T47D (cell line): Measurements from ENCODE around the gene KLK14.
A peak's percentile ranks its signal among the peaks of the same experiment; 100 is the strongest.

Source experiments
- DNase-seq, 2 experiments: peaks; one replicate each; pipeline versions ENCODE4 v3.0.0 to v3.0.0-alpha.2; 2011 to 2012; ENCODE audit warnings: low read depth in 1 of 2, low spot score in 1 of 2
- JUND ChIP-seq: IDR thresholded peaks from 2 replicates; pipeline ENCODE4 v1.6.1; 2012; ENCODE audit warnings: low read depth
- in situ Hi-C: cut with HindIII; loops from 2 replicates; pipeline ENCODE4 v1.10.0; 2016; ENCODE audit warnings: low sequenced_read_pairs, low pct_unique_long_range_greater_than_20kb

KLK14 gene

DNA sequence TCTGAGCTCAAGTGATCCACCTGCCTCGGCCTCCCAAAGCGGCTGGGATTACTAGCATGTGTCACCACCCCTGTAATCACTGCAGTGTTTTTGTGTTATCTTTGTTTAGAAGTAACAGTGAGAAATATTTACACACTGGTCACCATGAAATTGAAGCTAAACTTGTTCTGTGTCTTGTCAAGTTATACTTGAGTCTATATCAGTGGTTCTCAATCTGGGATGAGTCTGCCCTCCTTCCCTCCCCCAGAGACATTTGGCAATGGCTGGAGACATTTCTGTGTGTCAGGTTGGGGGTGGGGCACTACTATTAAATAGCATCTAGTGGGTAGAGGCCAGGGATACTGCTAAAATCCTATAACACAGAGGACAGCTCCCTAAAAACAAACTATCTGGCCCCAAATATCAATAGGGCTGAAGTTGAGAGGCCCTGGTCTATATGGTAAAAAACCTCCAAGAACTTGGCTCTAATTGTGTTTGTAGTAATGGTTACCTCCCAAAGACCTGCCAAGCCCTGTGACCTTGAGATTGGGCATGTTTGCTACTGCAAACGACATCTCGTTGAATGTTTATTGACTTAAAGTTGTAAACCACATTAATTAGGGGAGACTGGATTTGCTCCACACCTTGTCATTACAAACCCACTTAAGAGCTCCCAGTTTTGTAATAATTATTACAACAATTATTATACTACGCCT is 18.6 kb upstream of the KLK14 start:
- no peak for TF ChIP-seq JUND
- in situ Hi-C loops = no loop called here

DNA sequence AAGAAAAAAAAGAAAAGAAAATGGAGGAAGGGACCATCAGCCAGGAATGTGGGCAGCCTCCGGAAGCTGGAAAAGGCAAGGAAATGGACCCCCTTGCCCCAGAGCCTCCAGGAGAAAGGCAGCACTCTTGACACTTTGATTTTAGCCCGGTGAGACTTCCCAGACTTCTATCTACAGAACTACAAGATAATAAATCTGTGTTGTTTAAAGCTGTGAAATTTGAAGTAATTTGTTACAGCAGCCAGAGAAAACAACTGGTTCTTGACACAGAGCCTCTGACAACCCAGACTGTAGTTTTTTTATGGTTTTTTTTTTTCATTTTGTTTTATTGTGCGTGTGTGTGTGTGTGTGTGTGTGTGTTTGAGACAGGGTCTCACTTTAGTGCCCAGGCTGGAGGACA is 17.9 kb upstream of the KLK14 start:
- no peak for TF ChIP-seq JUND
- in situ Hi-C loops = no loop called here
- DNase-seq = no peak

More for the DNA sequence above, 18.6 kb upstream of the KLK14 start:
- no peak for DNase-seq

DNA sequence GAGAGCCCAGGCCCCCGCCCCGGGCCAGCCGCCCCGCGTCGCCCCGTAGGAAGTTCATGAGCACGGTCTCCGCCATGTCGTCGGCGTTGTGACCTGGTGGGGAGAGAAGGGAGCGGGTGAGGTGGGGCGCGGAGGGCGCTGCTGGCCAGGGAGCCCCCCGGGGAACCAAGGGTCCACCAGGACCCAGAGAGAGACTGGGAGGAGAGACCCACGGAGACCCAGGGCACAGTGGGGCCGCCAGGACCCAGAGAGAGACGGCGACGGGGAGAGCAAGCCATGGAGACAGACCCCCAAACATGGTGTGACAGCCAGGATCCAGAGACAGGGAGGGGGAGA is 16.3 kb upstream of the KLK14 start:
- no peak for DNase-seq
- in situ Hi-C loops = no loop called here
- no peak for TF ChIP-seq JUND

DNA sequence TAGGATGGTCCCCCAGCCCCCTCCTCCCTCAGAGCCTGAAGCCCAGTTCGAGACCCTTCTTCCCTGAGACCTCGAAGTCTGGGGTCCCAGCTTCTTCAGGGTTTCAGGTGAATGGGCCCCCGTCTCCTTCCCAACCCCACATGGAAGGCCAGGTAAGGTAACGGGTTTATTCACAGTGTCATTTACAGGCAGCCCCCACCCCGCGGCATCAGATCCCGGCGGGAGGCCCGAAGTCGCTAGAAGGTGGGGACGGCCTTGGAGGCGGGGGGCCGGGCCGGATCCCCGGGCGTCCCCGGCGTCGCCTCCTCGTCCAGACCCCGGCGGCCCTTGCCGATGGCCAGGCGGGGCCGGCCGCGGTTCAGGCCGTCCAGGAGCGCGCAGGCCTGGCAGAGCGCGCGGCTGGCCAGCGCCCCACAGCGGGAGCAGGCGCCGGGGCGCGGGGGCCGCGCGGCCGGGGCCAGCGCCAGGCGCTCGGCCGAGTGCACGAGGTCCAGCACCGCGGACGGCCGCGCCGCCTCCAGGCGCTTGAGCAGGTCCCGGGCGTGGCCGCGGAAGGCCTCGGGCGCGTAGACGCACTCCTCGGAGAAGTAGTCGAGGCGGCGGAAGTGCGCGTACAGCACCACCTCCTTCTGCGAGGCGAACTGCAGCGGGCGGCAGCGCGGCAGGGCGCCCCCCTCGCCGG is 15.8 kb upstream of the KLK14 start:
- no peak for TF ChIP-seq JUND
- DNase-seq = no peak
- in situ Hi-C loops = no loop called here

DNA sequence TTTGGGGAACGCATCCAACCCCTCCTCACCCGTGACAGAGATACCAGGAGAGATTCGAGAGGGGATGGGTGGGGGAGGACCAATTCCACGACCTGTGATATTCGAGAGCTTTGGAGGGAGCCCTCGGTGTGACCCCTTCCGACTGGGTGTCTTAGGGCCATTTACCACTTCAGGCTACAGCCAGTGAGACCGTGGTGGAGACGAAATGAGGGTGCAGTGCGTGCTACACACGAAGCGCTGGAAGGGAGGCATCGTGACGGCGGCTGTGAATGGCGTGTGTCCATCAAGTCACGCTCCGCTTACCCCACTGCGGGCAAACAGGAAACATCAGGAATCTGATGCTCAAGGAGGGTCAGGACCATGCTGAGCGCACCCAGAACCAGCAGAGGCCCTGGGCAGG is 15.1 kb upstream of the KLK14 start:
- DNase-seq = no peak
- no peak for TF ChIP-seq JUND
- in situ Hi-C loops = no loop called here

DNA sequence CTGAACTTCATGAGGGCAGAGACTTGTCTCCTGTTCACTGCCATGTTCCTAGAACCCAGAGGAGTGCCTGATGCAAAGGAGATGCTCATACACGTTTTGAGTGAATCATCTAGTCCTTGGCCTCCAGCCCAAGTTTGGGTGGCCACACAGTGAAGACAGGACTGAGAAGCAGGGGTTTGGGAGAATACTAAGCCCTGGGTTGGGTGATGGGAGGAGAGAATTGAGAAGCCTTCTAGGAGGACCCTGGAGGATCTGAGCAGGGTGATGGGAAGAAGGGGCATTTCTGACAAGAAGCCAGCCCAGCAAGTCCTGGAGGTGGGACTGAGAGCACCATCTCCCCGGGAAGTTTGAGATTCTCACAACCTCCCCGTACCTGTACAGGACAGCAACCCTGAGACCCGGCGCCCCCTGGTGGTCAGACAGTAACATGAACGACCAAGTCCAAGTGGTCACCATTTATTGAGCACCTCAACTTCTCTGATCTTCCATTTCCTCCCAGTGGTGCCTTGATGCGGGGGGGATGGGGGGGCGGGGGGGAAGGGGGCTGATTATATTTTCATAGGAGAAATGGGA is 14.6 kb upstream of the KLK14 start:
- TF ChIP-seq JUND = no peak
- in situ Hi-C loops = no loop called here
- peak; percentile 73 to 94 for DNase-seq

DNA sequence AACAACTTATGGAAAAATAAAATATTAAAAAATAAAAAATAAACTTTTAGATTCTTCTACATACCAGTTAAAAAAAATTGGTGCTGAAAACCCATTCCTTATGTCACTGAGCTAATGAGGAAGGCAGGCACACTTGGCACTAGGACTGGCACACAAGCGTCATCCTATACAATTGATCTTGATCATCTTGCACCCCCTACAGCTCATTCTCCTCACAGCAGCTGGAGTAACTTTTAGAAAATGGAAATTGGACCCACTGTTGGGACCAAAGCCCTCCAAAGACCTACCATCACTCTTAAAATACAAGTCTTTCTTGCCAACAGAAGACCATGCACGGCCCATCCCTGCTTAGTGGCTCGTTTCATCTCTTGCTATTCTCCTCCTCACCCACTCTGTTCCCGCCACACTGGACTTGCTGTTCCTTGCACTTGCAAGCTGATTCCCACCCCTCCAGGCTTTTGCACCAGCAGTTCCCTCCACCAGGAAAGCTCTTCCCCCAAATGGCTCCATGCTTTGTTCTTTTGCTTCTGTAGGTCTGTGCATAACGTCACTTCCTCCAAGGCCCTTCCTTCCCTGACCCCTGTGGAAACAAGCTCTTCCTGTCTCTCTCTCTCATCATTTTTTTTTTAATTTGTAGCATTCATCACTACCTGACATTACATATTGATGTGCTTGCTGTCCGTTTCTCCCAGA is 13.9 kb upstream of the KLK14 start:
- no peak for TF ChIP-seq JUND
- in situ Hi-C loops = no loop called here
- DNase-seq = peak; percentile 61 to 70

DNA sequence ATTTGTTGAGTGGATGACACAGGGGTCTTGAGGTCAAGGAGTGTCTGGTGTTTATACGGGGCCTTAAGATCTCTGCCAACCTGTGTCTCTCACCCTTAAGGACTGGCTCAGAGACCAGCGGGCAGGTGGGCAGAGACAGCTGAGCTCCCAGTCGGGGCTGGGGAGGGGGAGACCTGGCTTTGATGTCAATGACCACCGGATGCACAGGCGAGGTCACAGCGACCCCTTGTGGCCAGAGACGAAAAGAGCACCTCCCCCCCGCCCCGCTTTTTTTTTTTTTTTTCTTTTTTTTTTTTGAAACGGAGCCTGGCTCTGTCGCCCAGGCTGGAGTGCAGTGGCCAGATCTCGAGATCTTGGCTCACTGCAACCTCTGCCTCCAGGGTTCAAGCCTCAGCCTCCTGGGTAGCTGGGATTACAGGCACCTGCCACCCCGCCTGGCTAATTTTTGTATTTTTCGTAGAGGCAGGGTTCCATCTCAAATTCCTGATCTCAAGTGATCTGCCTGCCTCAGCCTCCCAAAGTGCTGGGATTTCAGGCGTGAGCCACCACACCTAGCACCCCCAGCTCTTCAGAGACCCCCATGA is 12.1 kb upstream of the KLK14 start:
- in situ Hi-C loops = no loop called here
- TF ChIP-seq JUND = no peak
- DNase-seq = peak in 1 of 2 experiments; percentile 56

DNA sequence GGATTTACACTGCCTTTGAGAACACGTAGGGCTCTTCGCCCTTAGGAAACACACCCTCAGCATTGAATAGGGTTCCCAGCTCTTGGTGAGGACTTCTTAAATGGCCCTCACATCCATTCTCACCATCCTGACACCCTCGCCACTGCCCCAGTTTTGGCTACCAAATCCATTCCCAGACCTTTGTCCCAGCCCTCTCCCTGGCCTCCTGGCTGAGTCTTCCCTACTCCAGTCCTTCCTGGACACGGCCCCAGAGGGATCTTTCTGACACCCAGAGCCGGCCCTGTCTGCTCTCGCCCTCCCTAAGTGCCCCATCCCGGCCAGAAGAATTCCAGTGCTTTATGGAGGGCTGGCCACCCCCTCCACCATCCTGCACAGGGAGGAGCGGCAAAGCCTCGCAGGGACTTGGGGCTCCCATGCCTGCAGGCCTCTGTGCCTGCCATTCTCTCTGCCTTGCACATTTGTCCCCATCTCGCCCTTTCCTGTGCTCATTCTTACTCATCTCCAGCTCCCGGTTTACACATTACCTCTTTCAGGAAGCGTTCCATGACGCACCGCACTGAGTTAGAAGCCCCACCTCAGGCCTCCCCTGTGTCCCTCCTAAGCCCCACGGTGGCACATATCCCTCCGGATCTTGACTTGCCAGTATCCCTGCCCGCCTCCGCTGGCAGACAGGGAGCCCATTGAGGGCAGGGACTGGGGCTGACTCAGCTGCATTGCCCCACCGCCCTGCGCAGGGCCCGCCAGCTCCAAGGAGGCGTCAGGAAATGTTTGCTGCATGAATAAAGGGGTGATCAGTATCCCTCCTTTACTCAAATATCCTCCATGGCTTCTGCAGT is 11.0 kb upstream of the KLK14 start:
- no peak for DNase-seq
- no peak for TF ChIP-seq JUND
- in situ Hi-C loops = no loop called here

DNA sequence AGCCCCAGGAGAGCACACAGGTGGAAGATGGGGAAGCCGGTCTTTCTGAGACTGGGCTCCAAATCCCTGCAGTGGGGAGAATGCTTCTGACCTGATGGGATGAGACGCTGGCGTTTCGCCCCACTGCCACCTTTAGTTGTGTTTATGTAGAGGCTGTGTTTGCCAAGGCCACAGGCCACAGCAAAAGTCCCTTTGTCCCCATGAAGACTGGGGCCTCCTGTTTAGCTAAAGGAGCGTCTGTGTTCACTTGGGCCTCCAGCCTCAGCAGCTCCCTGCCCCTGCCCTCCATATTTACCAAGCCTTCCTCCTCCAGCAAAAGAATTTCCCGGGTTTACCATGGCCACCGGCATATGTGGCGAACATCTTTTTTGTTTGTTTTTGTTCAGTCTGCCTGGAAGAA is 10.4 kb upstream of the KLK14 start:
- peak in 1 of 2 experiments; percentile 94 for DNase-seq
- in situ Hi-C loops = no loop called here
- peak; percentile 21; the same call in 1 of the 2 replicates for TF ChIP-seq JUND

DNA sequence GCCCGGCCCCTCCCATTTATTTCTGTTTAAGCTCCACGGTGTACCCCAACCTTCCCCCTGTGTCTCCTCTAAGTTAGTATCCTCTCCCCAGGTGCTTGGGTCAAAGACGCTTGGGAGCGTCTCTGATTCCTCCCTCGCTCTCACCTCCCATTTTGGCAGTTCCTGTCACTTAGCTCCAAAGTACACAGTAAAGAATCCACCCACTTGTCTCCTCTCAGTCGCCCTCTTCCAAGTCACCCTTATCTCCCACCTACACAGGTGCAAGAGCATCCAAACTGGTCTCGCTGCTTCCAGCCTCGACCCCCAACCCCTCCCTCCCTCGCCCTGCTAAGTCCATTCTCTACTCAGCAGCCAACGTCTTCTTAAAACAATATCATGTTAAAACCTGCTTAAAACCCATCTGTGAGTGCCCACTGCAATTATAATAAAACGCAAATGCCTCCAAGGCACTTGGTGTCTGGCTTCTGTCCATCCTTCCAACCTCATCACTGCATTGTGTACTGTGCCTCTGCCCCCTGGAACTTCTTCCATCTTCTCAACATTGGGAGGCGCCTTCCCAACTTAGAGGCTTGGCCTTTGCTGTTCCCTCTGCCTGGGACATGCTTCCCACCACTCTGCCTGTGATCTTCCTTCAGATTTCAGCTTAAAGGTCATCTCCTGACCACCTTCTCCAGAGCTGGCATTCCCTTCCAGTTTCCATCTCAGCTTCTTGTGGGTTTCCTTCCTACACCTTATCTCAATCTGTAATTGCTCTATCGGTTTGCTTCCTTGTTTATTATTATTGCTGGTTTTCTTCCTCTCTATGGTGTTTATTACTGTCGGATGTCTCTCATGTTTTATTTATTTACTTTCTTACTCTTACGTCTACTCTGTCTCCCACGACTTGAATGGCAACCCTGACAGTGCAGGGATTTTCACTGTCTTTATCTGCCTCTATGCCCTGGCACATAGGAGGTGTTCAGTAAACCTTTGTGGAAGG is 9.5 kb upstream of the KLK14 start:
- TF ChIP-seq JUND = no peak
- DNase-seq = peak in 1 of 2 experiments; percentile 75
- in situ Hi-C loops = no loop called here
